Measurements from ENCODE around the gene HDHD5.

DNA sequence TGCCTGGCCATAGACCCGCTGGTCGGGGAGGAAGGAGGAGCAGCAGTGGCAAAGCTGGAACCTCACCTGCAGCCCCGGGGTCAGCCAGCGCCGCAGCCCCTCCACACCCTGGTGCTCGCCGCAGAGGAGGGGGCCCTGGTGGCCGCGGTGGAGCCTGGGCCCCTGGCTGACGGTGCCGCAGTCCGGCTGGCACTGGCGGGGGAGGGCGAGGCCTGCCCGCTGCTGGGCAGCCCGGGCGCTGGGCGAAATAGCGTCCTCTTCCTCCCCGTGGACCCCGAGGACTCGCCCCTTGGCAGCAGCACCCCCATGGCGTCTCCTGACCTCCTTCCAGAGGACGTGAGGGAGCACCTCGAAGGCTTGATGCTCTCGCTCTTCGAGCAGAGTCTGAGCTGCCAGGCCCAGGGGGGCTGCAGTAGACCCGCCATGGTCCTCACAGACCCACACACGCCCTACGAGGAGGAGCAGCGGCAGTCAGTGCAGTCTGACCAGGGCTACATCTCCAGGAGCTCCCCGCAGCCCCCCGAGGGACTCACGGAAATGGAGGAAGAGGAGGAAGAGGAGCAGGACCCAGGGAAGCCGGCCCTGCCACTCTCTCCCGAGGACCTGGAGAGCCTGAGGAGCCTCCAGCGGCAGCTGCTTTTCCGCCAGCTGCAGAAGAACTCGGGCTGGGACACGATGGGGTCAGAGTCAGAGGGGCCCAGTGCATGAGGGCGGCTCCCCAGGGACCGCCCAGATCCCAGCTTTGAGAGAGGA, 49.8 kb downstream of the HDHD5 start:
- TF ChIP-seq, protein P1, sequence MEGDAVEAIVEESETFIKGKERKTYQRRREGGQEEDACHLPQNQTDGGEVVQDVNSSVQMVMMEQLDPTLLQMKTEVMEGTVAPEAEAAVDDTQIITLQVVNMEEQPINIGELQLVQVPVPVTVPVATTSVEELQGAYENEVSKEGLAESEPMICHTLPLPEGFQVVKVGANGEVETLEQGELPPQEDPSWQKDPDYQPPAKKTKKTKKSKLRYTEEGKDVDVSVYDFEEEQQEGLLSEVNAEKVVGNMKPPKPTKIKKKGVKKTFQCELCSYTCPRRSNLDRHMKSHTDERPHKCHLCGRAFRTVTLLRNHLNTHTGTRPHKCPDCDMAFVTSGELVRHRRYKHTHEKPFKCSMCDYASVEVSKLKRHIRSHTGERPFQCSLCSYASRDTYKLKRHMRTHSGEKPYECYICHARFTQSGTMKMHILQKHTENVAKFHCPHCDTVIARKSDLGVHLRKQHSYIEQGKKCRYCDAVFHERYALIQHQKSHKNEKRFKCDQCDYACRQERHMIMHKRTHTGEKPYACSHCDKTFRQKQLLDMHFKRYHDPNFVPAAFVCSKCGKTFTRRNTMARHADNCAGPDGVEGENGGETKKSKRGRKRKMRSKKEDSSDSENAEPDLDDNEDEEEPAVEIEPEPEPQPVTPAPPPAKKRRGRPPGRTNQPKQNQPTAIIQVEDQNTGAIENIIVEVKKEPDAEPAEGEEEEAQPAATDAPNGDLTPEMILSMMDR (IDR thresholded peaks at IDR 0.05; ENCODE audit: borderline replicate concordance, extremely low read depth, low read length, poor library complexity, severe bottlenecking): no peak
- no peak for TF ChIP-seq EZH2 (IDR thresholded peaks at IDR 0.05; ENCODE audit: borderline replicate concordance, low read depth, low read length, severe bottlenecking)

Data from DND-41 (cell line).